GM03348 (cell line): ENCODE results near the gene SMYD3.
A peak's percentile ranks its signal among the peaks of the same experiment; 100 is the strongest.

ENCODE experiments used
- DNase-seq: peaks from one replicate; pipeline ENCODE4 v3.0.0; 2012; ENCODE audit warnings: low spot score

The SMYD3 gene

DNA sequence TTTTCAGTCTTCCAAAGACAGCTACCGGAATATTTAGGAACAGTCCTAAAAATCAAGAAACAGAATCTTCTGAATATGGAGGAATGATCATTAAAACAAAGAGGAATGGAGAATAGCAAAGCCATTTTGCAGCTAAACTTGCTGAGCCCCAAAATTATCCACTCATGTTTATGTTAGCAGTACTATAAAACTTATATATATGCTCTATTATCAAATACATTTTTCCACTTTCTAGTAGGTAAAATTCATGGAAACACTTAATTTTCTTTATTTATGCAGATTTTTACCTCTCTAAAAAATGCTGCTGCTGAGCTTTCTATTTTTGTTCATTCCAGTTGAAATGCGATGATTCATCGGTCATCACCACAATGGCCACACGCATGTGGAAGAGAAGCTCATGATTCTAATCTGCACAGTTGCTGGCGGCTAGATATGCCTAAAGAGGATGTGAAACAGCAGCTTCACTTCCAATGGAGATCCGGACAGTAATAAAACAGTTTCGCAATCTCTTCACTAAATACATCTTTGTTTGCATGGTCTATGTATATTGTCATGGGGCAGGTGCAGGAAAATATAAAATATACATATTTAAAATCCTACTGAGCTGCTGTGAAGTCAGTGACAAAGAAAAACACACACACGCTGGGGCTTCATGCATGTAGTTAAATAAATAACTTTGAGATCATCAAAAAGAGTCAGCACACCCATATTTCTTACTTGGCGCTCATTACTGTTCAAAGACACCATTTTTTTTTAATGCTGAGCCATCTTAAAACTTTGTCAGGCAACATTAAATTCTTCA lies 292.2 kb downstream of the SMYD3 start:
- peak; percentile 81 for DNase-seq

DNA sequence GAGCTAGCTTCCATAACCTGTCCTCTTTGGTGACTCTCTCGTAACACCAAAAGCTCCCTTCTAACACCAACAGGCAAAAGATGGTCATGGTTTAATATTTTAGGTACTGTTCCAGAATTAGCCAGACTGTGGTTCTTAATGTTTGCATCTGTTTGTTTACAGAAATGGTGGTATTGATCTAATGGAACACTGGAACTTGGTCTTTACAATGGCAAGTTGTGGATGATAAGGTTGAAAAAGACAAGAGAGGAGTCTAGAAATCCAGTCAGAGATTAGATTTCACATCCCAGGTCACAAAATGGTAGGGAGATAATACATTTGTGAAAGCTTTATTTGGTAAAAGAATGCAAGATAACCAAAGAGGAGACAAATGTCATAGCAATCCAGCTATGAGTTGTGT lies 293.1 kb downstream of the SMYD3 start:
- DNase-seq, result no peak

GRCh38 chr1:246213502-246213901 lies 293.6 kb downstream of the SMYD3 start:
- no peak for DNase-seq

GRCh38 chr1:246213036-246213435 lies 294.0 kb downstream of the SMYD3 start:
- DNase-seq, result no peak

DNA sequence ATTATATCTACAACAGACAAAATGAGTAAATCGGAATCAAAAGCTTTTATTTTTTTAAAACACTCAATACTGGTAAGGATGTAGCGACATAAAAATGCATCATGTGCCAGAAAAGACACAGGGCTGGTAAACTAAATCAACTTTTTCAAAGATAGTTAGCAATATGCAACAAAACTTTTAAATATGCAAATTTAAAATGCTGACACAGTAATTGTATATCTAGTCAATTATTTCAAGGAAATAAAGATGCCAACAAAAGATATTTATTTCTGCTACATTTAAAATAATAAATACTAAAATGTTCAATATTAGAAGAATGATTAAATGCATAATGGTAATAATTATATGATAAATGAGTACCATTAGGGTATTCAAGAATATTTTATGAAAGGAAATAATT lies 295.1 kb downstream of the SMYD3 start:
- no peak for DNase-seq

DNA sequence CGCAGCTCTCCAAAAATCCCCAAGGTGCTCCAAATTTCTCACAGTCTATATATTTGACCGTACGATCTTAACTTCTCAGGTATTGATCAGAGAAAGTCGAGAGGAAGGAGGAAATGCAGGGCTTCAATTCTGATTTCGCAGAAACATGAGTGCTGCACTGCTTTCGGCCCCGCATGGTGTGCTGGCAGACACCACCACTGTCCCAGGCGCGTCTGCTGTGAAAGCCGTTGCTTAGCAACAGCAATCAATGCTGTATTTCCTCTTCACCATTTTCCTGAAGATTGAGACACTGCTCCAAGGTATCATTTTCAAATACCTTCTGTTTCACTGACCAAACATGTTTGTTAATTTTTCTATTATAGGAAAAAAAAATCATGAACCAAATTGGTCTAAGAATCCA lies 296.3 kb downstream of the SMYD3 start:
- no peak for DNase-seq

GRCh38 chr1:246208105-246208504 lies 299.0 kb downstream of the SMYD3 start:
- no peak for DNase-seq

GRCh38 chr1:246203180-246203579 lies 303.9 kb downstream of the SMYD3 start:
- DNase-seq, result no peak

DNA sequence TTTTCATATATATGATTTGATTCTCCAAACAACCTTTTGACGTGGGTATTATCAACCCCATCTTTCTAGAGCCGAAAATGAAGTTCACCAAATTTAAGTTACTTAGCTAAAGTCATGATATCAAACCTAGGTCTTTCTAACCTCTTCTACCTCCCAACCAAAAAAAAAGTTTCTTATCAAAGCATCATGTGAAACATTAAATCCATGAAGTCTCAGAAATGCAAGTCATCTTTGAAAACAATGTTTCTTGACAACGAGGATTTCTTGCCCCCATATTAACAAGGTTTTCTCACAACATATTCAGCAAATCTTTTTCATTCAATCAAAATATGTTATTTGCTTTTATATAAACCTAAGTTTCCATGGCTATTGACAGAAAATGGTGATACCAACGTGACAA lies 306.3 kb downstream of the SMYD3 start:
- DNase-seq, result no peak

- DNase-seq, result no peak
Measured at GRCh38 chr1:246200225-246200624, 306.9 kb downstream of the SMYD3 start.

- no peak for DNase-seq
Measured at GRCh38 chr1:246199086-246199645, 307.9 kb downstream of the SMYD3 start.

- DNase-seq, result no peak
Measured at GRCh38 chr1:246198115-246198816, 308.8 kb downstream of the SMYD3 start.

DNA sequence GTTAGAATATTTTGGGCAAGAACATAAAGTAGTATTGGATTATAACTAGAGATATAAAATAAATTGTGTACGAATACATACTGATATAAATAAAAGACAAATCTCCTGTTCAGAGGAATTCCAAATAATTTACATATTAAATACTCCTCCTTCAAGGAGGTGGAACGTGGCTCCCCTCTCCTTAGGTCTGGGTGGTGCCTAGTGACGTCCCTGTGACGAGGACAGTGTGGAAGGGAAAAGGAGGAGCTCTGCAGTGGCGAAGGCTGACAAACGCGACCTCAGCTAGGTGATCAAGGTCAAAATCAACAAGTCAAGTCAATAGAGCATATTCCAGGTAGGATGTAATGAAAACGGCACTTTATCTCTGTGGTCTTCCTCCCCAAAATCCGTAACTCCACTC lies 310.0 kb downstream of the SMYD3 start:
- no peak for DNase-seq

DNA sequence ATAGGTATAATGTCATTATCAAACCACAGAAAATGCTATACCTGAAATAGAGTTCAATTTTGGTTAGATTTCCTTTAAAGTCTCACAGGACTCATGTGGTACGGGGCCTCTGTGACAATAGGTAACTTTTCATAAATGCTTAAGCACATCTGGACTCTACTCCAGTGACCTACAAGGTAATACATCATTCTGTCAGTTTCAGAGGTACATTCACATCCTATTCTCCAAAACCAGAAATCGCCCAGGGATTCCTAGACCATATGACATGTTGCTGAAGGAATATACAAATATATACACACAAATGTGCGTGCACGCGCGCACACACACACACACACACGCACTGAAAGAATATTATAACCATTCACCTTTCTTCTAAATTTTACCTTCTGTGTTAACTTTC lies 311.8 kb downstream of the SMYD3 start:
- DNase-seq, result no peak

- no peak for DNase-seq
Measured at GRCh38 chr1:246193537-246193936, 313.5 kb downstream of the SMYD3 start.

DNA sequence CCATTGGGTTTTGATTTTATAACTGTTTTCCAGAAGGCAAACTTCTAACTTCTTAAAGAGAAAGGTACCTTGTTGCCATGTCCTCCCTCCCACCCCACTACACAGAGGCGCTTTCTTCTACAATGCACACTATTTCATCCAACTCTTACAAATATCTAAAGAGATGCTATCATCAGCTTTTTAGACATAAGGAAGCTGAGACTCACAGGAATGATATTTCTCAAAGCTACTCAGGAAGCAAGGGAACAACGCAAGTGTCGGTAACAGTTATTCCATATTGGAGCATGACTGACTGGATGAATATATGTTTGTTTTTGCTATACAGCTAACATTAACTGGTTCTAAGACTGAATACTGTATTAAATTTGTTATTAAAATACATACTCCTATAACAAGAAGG lies 318.0 kb downstream of the SMYD3 start:
- DNase-seq, result no peak

GRCh38 chr1:246187834-246188372 lies 319.2 kb downstream of the SMYD3 start:
- no peak for DNase-seq

GRCh38 chr1:246184503-246184902 lies 322.6 kb downstream of the SMYD3 start:
- no peak for DNase-seq

DNA sequence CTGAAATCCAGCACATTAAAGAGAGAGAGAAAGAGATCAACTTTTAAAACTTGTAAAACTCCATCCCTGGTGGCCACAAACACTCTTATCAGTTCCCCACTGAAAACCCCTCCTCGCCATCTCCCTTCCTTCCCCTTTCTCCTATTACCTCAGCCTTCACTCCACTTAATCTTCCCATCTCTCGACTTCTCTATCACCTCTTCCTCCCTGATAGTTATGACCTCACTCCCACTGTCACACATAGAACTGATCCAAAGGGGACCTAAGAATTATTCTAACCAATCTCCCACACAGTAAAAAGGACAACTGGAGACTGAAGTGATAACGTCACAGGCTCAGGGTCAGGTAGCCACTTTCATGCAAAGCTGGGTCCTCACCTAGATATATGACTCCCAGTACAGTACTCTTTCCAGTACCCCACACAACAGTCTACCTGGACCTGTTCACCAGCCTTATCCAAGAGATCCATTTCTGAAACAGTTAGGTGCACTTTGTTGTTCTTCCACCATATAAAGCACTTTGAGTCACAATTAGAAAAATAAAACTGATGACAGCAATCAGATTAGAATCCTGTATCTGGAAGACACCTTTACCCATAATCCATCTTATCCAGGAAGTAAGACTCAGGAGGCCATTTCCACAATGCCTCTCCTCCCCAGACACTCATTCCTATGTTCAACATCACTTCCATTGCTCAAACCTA lies 324.8 kb downstream of the SMYD3 start:
- no peak for DNase-seq

GRCh38 chr1:246181241-246181640 lies 325.8 kb downstream of the SMYD3 start:
- no peak for DNase-seq

DNA sequence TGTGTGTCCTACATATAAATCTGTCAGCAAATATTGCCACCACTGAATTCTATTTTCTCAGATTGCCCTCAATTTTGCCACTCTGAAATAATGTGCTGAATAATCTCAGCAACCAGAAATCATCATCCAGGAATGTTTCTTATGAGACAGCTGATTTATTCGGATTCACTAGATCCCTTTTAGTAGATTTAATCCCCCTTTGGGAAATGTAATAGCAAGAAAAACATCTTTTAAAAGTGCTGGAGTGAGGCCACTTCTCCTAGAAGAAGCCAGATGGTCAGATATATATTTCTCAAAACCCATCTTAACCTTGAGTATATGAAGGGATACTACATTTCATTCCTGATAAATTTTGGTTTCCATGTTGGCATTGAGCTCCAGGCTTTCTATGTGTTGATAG lies 327.7 kb downstream of the SMYD3 start:
- DNase-seq, result no peak

DNA sequence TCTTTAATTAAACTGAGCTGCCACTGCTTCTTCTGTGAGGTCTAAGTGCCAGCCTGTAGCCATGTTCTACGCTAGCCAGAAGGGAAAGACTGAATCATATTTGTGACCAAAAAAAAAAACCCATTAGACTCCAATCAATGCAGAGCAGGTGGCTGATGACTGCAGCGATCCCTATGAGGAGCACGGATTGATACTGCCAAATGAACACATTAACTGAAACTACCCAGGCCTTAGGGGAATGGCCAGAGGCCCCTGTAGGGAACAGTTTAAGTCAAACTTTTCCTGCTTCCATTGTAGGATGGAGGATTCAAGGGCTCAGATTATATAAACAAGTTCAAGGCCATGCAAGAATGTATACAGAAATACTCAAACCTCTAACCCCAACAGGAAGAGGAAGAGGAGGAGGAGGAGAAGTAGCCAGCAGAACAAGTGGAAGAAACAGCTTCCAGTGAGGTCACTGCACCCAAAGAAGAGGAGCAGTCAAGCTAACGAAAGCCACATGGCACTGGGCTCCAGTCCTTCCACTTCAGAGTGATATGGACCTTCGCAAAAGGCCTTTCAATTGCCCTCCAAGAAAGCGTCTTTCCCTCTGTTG lies 328.3 kb downstream of the SMYD3 start:
- DNase-seq, result no peak
